Endothelial cell of umbilical vein (primary cell): ENCODE measurements around the gene CLIP4.

ENCODE experiments used
- EZH2 ChIP-seq: IDR thresholded peaks from 2 replicates; pipeline ENCODE4 v1.6.1; 2012; ENCODE audit warnings: borderline replicate concordance, low read depth, mild to moderate bottlenecking, moderate library complexity, low read length, inconsistent platforms; ENCODE audit not compliant: severe bottlenecking
- FOS ChIP-seq: IDR thresholded peaks from 2 replicates; pipeline ENCODE4 v1.6.1; 2011; ENCODE audit warnings: mild to moderate bottlenecking, low read length, moderate library complexity, borderline replicate concordance; ENCODE audit not compliant: insufficient read depth
- GATA2 ChIP-seq: IDR thresholded peaks from 2 replicates; pipeline ENCODE4 v1.7.0; 2011; ENCODE audit warnings: low read depth, mild to moderate bottlenecking, moderate library complexity, mixed read lengths, low read length; ENCODE audit not compliant: insufficient read length, insufficient read depth
- JUN ChIP-seq: IDR thresholded peaks from 2 replicates; pipeline ENCODE4 v1.6.1; 2011; ENCODE audit warnings: borderline replicate concordance, low read depth; ENCODE audit not compliant: insufficient read length, insufficient read depth
- MYC ChIP-seq: IDR thresholded peaks from one replicate; pipeline ENCODE4 v1.6.1; 2011; ENCODE audit warnings: mild to moderate bottlenecking, low read depth, low read length
- POLR2A ChIP-seq: IDR thresholded peaks from 2 replicates; pipeline ENCODE4 v1.6.1; 2012; ENCODE audit warnings: low read depth, mild to moderate bottlenecking, control low read depth, low read length
- POLR2AphosphoS5 ChIP-seq: IDR thresholded peaks from 2 replicates; pipeline ENCODE4 v1.6.1; 2012; ENCODE audit warnings: low read depth, mild to moderate bottlenecking, control low read depth, low read length, moderate library complexity; ENCODE audit not compliant: insufficient read depth
- TF ChIP-seq, protein P1 (sequence below), 2 donors: IDR thresholded peaks; 1 replicate in 1 of 2; 2 replicates in 1 of 2; pipeline ENCODE4 v1.5.1; 2011; ENCODE audit warnings: low read length in 2 of 2, mild to moderate bottlenecking in 2 of 2, moderate library complexity in 2 of 2, control low read depth in 1 of 2, inconsistent platforms in 1 of 2, low read depth in 1 of 2; ENCODE audit not compliant: insufficient read depth in 1 of 2; ENCODE audit errors: extremely low read depth in 1 of 2
- TF ChIP-seq, protein P2 (sequence below): IDR thresholded peaks from 2 replicates; pipeline ENCODE4 v1.6.1; 2011; ENCODE audit not compliant: insufficient read depth, insufficient read length

DNA sequence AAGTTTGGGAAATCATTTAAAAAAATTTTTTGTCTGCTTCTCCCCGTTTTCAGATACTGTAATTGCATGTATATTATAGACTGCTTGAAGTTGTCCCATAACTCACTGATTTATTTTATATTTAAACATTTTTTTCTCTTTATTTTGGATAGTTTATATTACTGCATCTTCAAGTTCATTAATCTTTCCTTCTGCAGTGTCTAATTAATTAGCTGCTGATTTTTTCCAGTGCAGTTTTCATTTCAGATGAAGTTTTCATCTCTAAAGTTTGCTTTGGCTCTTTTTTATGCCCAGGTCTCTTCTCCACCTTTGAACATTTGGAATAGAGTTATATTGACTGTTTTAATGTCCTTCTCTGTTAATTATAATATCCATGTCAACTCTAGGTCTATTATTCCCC is 9.3 kb downstream of the CLIP4 start:
- TF ChIP-seq, protein P1, sequence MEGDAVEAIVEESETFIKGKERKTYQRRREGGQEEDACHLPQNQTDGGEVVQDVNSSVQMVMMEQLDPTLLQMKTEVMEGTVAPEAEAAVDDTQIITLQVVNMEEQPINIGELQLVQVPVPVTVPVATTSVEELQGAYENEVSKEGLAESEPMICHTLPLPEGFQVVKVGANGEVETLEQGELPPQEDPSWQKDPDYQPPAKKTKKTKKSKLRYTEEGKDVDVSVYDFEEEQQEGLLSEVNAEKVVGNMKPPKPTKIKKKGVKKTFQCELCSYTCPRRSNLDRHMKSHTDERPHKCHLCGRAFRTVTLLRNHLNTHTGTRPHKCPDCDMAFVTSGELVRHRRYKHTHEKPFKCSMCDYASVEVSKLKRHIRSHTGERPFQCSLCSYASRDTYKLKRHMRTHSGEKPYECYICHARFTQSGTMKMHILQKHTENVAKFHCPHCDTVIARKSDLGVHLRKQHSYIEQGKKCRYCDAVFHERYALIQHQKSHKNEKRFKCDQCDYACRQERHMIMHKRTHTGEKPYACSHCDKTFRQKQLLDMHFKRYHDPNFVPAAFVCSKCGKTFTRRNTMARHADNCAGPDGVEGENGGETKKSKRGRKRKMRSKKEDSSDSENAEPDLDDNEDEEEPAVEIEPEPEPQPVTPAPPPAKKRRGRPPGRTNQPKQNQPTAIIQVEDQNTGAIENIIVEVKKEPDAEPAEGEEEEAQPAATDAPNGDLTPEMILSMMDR (IDR thresholded peaks at IDR 0.05; ENCODE audit: extremely low read depth in 1 of 2, insufficient read depth in 1 of 2, low read depth in 1 of 2, low read length in 2 of 2) = no peak
- no peak for TF ChIP-seq POLR2A
- TF ChIP-seq POLR2AphosphoS5 = no peak
- TF ChIP-seq, protein P2, sequence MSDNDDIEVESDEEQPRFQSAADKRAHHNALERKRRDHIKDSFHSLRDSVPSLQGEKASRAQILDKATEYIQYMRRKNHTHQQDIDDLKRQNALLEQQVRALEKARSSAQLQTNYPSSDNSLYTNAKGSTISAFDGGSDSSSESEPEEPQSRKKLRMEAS = no peak
- TF ChIP-seq JUN = no peak
- TF ChIP-seq EZH2 = no peak
- TF ChIP-seq GATA2 = no peak
- no peak for TF ChIP-seq FOS
- no peak for TF ChIP-seq MYC
